HG02852 (cell line): ENCODE data around the gene MYG1.
"Not testable (repeated sequence)": the region's sequence is repeated elsewhere in the genome, so short reads cannot be mapped to it uniquely, and the experiment has no call there.

Experiments used
- ATAC-seq: cut with Tn5 transposase; IDR thresholded peaks from one replicate; pipeline ENCODE4 v1.9.1; 2021; ENCODE audit warnings: mild to moderate bottlenecking, moderate library complexity; ENCODE audit not compliant: unreplicated experiment

The MYG1 gene

DNA sequence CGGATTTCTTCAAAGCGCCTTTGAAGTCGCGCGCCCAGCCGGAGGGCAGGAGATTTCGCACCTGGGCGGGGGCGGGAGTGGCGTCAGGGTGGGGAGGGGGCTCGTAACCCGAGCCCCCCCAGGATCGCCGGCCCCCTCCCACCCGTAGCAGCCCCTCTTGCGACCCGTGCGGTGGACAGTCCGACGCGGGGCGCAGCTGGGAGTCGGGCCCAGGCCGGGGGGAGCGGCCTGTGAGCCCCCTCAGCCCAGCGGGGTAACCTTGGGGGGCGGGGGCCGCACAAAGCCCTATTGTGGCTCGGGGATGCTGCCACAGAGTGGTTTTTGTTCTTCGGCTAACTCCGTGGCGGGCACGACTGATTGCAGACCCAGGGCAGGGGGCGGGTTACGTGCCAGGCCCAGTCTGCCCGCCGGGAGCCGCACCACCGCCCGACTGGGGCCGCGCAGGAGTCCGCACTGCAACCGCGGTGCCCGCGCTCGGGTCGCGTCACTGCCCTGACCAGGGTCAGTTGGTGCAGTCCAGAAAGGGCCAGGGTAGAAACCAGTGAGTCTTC, 26.1 kb downstream of the MYG1 start:
- no peak for ATAC-seq

DNA sequence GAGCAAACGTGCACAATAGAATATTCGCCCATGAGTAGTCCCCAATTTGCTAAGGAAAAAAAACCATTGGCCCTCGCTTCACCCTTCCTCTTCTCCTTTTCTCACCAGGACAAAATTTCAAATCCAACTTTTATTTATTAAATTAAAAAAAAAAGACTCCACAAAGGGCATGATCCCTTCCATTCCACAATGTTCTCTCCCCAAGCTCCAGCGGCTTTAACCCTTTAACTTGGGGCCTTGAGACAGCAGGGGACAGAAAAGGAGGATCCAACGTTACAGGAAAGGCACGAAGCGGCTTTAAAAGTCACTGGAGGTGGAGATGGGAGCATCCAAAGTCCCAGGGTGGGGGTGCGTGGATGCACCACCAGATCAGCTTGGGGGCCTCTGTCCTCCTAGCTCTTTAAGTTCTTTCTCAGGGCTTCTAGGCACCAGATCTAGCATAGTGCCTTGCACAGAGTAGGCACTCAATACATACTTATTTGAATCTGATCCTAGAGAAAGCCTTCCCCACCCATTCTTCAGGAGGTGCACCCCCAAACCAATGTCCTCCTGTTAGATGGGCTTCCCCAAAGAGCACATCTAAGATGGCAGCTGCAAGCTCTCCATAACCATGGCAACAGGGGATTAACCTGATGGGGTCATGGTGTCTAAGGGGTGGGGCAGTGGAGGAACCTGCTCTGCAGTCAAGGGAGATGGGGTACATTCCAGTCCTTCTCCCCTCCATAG, 27.1 kb downstream of the MYG1 start:
- ATAC-seq = no peak

DNA sequence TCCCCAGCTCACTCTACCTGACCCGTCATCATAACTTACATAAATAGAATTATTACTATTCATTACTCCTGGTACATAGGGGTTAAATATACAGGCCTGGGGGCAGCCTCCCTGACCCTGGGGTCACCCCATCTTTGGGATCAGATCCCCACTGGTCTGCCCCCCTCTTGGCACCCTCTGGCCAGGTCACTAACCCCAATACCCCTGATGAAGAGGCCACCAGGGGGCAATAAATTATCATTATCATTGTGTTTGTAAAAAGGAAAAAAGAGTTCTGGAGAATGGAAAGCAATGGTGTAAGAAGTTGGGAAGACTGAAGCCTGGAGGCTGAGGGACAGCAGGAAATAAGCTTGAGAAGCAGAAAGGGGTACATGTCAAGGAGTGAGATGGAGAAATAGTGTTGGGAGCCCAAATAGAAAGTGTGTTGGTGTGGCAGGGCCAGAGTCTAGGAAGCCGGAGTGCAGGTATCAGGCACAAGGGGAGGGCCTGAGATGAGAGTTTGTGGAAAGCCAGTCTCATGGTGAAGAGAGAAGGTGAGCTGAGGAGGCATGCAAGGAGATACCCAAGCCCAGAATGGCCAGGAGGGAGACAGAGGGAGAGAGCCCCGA, 28.0 kb downstream of the MYG1 start:
- ATAC-seq = no peak

DNA sequence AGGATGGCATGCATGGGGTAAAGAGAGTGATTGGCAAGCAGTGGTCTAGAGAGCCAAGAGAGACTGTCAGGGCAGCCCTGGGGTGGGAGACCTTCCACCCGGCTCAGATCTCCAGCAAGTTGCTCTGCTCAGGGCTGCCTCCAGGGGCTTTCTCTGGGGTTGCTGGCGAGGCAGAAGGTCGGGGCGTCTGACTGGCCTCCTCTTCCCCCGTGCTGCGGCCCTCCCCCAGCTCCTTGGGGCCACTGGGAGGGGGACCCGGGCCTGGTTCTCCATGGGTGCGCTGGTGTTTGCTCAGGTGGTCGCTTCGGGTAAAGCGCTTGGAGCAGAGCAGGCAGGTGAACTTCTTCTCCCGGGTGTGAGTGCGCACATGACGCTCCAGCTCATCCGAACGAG, 28.5 kb downstream of the MYG1 start:
- no peak for ATAC-seq

DNA sequence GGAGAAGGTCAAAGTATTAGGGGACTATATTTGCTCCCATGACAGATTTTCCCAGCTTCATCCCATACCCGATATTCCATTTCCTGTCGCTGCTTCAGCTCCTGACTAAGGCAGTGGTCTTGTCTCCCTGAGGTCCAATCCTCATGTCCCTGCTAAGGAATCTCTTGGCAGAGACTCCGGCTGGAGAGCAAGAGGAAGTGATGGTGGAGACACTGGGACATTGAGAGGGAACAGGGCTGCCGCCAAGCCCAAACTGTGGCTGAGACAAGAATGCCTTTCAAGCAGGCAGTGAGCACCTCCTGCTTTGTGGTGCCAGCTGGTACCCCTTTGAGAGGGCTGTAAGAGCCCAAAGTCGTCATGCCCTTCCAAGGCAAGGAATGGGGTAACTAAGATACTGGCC, 31.2 kb downstream of the MYG1 start:
- no peak for ATAC-seq

DNA sequence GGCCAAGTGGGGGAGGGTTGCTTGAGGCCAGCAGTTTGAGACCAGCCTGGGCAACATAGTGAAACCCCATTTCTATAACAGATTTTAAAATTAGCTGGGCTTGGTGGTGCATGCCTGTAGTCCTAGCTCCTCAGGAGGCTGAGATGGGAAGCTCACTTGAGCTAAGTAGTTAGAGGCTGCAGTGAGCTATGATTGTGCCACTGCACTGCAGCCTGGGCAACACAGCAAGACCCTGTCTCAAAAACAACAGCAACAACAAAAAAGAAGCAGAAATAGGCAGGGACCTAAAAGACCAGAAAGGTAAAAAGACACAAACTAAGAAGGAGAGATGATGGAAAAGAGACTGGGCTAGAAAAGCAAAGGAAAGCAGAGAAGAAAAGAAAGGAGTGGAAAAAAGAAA, 32.8 kb downstream of the MYG1 start:
- ATAC-seq = not testable (repeated sequence)

DNA sequence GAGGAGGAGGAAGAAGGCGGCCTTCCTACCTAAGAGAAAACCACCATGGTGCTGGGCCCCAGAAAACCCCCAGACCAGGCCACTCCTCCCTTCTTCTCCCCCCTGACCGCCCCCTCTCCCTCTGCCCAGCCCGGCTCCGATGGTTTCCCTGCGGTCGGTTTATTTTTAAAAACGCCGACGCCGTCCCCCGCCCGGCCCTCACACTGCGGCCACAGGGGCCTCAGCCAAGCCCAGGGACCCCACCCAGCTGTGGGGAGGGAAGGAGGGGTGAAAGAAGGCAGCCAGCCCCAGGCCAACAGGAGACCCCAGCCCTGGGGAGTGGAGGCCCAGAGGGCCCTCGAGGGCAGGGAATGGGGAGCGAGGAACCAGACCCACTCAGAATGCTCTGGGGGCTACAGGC, 33.2 kb downstream of the MYG1 start:
- no peak for ATAC-seq

DNA sequence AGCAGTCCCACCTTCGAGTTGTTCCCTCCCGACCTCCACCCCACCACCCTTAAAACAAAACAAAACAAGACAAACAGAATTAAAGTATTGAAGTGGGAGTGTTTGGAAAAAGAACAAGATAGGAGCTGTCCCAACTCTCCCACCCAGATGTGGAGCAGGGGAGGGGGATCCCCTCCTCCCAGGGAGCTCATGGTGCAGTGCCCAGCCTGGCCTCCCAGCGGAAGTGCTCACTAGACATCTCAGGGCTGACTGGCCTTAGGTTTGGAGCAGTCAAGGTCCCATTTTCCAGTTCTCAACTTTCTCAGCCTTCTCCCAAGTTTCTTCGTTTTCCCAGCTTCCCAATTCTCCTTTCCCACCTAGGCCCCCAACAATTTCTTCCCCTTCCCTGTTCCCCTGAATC, 33.8 kb downstream of the MYG1 start:
- ATAC-seq = no peak

DNA sequence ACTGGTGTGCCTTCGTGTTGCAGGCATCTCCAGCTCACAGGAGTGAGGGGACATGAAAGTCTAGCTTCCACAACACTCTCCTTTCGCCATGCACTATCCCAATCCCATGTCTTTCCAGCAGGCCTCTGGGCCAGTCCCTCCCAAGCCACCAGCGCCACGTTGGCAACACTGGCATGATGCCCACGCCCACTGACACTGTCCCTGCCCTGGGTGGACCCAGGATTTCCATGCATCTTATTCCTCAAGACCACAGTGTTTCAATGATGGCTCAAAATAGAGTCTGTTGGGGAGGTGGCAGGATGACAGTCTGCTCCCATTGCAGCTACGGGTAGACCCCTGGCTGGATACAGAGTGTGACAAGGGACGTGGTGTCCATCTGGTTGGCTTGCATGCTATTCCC, 34.4 kb downstream of the MYG1 start:
- no peak for ATAC-seq

DNA sequence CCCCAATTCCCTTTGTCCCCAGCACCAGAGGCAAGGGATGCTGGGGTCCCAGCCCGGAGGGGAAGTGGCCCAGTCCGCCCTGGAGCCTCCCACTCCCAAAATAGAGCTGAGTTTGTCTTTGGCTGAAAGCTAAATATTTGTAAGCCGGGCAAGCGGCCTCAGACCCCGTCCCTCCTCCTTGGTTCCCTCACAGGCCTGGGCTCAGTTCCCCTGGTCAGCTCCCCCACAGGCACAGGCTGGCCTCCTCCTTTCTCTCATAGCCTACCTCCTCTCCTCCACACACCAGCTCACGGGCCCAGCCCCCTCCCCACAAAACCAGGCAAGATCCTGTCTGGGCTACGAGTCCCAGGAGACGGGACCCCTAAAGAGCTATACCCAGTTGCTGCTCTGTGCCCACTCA, 35.3 kb downstream of the MYG1 start:
- ATAC-seq = no peak

DNA sequence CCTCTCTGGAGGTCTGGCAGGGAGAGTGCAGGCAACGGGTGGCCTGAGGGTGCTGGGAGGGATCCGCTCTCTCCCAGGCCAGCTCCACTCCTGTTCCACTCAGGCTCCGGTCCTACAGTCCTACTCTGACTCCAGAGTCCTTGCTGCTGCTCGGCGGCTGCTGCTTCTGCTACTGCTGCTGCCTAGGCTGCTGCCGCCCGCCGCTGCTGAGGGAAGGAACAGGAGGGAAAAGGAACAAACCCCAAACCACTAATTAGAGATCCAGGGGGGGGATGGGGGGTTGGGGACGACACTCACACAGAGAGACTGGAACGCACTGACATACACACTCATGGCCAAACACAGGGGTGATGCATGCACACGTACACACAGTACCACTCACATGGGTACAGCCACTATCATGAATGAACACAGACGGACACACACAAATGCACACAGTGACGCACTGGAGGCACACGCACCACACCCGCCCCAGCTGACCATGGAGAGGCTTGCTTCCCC, 36.7 kb downstream of the MYG1 start, which contains the start of gene SP7:
Gene SP7, minus strand, starts transcription at position 174 of the 501 bp plus-strand sequence. CDS start 708 bp downstream, outside the sequence.
- ATAC-seq = no peak

DNA sequence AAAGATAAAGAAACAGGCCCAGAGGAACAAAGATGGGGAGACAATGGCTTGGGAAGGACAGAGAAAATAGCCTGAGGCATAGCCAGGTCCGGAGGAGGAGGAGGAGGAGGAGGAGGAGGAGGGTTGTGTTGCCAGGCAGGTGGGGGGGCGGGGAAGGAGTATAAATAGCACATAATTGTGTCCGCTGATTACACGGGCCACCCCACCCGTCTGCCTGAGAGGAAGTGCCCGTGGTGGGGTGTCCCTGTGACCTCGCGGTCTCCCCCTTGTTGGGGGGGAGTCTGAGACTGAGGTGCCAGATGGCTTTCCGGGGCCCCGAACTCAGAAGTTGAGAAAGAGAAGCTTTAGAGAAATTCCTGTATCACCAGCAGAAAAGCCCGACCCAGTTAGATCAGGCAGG, 38.5 kb downstream of the MYG1 start:
- no peak for ATAC-seq

DNA sequence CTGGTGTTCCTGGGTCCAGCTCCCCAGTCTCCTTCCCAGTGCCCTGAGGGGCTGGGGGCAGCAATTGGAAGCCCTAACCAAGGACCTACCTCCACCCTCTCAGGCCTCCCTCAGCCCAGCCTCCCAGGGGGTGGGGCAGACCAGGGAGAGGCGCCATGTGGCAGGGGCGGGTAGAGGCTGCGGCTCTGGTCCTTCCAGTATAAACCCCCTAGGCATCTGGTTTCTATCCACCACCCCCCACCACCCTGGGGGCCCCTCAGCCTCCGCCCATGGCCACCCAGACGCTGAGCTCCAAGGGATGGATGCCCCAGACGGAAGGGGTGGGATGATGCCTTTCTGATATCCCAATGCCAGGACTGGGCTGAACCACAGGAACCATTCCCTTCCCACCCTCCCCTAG, 39.4 kb downstream of the MYG1 start:
- no peak for ATAC-seq

DNA sequence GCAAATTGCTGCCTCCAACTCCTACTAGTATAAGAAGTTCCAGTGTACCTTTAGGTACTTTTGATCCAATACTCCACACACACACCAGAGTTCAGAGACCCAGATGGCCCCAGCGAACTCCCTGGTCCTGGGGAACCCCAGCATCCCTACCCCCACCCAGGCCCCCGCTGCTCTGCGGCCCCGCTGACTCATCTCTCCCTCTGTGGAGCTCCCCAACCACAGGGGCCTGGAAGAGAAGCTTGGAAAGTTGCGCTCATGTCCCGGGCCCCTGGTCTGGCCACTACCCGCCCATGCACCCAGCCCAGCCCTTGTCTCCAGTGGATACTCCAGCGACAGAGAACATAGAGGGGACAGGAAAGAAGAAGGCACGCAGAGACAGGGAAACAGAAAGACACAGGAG, 40.9 kb downstream of the MYG1 start:
- ATAC-seq = no peak

DNA sequence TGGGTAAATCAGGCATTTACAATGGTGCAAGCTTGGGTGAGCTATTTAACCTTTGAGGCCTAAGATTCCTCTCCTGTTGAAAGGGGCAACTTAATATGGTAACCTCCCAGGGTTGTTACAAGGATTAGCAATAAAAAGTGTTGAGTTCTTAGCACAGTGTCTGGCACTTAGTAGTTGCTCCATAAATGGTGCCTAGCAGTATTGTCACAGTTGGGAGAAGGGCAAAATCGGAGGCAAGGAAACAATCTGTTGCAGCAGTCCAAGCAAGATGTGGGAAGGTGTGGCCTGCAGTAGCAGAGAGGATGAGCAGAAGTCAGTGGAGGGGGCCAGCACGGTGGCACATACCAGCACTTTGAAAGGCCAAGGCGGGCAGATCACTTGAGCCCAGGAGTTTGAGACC, 44.0 kb downstream of the MYG1 start:
- ATAC-seq = no peak

DNA sequence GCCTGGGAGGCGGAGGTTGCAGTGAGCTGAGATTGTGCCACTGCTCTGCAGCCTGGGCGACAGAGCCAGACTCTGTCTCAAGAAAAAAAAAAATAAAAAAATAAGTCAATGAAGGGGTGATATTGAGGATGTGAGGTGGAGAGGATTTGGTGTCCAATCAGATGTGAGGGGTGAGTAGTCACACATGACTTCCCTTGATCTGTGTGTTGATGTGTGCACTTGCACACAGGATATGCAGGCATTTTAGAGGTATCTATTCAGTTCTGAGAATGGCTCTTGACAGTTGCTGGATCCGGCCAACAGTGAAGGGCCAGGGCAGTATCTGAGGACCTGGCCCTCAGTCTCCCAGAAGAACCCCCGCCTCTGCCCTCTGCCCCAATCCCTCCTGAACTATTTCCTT, 44.5 kb downstream of the MYG1 start:
- no peak for ATAC-seq

DNA sequence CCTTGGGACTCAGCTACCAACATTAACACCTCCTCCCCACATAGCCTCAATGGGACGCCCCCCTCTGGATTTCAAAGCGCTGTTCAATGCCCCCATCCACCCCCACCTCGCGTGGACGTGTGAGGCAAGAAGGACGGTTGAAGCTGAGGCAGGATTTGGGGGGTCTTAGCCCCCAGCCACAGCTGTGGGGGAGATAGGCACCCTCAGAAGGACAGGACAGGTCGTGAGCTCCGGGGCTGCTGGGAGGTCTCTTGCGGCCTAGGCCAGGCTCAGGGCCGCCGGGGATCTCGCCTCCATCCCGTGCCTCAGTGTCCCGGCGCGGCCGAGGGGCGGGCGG, 45.0 kb downstream of the MYG1 start:
- ATAC-seq = no peak

DNA sequence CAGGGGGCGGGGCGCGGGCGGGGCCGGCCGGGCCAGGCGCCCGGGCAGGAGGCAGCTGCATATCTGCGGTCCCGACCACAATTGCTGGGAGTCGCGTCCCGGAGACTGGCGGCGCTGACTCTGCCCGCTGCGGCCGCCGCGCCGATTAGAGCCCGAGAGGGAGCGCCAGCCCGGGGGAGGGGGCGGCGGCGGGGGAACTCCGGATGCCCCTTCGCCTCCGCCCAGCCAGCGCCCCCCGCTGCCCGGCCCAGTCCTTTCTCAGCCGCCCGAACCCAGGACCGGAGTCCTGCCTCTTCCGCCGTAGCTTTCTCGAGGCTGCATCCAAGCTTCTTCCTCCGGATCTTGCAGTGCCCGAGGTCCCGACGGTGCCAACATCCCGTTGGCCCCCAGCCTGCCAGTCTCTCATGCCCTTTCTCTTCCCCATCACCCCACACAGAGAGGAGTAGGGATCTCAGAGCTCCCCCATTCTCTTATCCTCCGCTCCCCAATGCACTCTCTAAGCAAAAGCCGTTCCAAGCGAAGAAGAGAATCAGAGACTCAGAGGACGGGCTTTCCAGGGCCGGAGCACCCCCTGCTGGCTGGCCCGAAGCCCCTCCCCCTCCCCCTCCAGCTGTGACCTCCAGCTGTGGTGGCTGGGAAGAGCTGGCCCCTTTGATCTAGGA, 45.5 kb downstream of the MYG1 start:
- peak; percentile 54 for ATAC-seq

DNA sequence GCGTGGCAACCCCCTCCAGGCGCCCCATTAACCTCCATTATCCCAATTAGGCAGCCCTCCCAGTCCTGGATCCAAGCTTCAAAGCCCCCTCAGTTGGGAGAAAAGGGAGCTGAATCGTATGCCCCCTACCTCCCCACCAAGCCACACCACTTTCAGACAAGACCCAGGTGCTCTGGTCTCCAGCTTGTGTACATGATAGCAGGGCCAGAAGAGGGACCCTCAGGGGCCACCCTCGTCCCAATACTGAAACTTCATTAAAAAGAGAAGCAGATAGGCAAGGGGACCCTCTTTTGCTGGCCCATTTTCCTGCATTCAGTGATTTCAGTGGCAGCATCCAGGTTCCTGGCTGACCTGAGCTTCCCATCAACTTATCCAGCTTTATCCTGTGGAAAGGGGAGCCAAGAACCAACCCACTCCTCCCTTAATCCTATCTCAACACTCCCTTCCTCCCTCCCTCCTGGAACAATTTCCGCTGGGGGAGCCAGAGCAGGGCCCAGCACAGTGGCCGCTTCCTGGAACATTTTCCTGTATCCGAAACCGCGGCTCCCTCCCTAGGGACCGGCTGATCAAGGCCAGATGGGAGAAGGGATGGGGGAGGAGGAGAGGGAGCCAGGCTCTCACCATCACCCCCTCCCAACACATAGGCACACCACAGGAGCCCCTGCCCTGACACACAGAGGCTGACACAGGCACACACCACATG, 46.1 kb downstream of the MYG1 start:
- no peak for ATAC-seq

DNA sequence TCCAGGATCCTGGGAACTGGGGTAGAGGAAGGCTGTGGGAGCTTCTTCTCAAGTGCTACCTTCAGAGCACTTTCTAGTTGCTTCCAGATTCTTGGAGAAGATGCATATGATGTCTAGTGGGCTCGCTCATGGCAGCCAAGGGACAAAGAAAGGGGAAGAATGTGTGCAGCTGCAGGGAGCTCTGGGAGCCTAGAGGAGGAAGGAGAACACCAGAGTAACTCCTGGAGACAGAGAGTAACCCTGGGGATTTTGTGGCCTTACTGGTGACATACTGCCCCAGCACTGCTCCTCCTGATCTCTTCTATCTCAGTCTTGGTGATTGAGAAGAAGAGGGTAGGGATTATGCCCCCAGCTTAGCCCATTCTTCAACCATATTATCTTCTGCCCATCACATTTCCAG, 47.0 kb downstream of the MYG1 start:
- ATAC-seq = no peak

DNA sequence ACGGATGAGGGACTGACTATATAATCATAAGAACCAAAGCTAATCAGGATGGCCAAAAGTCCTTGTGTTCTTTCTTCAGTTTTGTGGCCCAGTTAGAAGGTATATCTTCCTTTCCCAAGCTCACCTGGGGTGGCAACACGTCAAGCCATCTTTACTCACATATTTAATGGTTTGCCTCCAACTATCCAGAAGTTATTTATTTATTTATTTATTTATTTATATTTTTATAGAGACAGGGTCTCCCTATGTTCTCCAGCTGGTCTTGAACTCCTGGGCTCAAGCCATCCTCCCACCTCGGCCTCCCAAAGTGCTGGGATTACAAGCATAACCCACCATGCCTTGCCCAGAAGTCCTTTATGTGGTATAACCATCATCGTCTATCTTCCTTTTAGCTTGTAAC, 48.4 kb downstream of the MYG1 start:
- ATAC-seq = no peak
